Measurements from ENCODE around the gene SLAMF9.
A peak's percentile ranks its signal among the peaks of the same experiment; 100 is the strongest.

SLAMF9 gene

DNA sequence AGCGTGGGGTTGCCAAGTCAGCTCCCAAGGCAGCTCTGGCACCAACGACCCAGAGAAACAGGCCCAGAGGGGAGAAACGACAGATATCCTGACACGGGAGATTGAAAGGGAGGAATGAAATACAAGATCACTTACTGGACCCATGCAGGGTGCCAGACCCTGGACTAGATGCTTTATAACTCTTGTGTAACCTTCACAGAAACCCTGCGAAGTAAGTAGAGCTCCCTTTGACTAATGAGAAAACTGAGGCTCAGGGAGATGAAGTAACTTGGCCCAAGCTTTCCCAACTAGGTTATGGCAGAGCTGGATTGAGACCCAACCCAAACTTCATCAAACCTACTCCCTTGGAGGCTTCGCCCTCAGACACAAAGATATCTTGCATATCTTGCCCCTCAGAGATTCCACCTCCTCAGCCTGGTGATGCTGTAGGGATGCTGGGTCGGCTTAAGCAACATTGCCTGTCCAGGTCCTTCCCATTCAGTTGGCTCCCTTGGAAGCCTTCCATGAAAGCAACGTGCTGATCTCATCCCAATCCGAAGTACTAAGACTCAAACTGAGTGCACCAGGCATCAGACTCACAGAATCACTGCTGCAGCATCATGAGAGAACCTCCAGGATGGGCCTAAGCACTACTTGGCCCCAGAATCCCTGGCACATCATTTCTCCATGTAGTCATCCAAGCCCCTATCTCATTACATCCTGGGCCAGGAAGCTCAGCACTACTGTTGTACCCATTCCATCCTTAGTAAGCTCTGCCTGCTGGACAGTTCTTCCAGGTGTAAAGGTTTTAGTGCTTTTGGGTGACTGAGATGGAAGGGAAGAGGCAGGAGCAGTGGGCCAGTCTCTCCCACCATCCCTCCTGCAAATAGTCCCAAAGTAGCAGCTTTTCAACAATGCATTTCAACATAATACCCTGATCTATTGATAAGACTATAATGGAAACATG is 7.5 kb downstream of the SLAMF9 start:
- no peak for DNase-seq (ENCODE audit: low read depth in 1 of 2, low spot score in 1 of 2)

DNA sequence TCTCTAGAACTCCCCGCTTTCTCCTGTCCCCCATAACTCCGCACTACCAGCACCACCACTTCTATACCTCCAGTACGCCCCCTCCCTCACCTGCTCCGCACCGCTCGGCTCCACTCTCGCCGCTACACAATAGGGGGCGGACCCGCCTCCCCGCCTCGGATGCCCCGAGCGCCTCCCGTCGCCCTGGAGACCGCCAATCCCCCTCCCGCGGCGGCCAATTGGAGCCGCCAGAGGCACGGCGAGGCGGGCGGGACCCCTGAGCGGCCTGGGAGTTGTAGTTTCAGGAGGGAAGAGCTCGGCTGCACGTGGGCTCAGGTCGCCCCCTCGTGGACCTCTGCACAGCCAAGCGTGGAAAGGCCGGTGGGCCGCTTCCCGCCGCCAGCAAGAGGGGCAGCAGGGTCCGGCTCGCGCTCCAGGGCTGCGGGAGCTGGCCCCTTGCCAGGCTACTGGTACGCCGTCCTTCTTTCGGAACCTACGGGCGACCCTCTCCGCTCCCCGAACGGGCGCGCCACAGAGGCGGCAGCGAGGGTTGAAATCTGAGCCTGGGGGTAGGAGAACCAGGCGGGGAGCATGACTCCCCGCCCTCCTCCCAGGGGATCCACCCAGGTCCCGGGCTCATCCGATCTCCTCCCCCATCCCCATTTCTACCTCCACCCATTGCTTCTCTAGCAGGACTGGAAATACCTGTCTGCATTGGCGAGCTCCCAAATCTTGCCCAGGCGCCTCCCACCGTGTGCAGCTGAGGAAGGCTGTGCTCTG is 8.4 kb downstream of the SLAMF9 start, which contains the start of gene IGSF9:
Gene IGSF9, minus strand, starts transcription at position 131 of the 759 bp plus-strand sequence. CDS start 2,159 bp downstream, outside the sequence.
- DNase-seq (ENCODE audit: low read depth in 1 of 2, low spot score in 1 of 2): peak; percentile 32 to 61

DNA sequence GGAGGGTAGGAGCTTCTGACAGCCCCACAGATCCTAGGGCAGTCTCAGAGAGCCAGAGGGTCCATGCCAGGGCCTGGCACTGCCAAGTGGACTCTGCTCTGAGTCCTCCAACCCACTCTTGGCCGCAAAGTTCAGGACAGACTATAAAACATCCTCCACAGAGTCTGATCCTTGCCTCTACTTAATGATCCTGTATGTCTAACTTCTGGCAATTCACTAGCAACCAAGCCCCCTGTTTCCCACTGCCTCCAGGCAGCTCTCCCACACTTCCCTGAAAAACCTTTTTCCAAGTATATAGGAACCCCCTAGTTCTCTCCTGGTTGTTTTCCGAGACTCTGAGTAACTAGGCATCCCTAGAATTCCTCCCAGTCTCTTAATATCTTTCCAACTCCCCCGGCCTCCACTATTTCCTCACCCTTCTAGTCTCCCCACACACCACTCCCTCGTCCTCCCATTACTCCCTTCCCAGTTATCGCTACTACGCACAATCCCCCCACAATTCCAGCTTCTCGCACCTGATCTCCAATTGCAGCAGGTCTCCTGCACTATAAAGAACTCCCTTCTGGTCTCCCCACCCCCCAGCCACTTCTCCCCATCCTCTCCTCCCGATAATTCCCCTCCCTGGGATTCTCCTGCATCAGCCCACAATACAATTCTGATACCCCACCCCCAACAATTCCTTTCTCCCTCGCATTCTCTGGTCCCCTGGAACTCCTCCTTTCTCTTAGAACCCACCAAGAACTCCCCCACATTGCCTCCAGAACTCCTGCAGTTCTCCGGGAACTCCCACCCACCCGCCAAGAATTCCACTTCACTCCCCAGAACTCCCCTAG is 9.2 kb downstream of the SLAMF9 start:
- no peak for DNase-seq (ENCODE audit: low read depth in 1 of 2, low spot score in 1 of 2)

- no peak for DNase-seq (ENCODE audit: low read depth in 1 of 2, low spot score in 1 of 2)
Measured at GRCh38 chr1:159943908-159944622, 10.0 kb downstream of the SLAMF9 start.

DNA sequence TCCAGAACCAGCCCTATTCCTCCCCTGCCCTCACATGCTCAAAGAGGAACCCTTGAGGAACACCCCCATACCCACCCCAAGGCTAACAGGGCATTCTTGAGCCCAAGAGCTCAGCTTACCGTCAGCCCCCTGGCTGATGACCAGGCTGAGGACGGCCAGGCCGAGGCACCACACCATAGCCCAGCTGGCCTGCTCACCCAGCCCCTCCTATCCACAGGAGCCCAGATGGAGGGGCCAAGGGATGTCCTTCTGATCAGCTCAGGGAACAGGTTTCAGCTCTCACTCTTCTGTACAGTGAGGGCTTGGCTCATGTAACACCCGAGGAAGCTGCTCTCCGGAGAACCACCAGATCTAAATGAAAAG is 10.8 kb downstream of the SLAMF9 start:
- DNase-seq (ENCODE audit: low read depth in 1 of 2, low spot score in 1 of 2): no peak

- no peak for DNase-seq (ENCODE audit: low read depth in 1 of 2, low spot score in 1 of 2)
Measured at GRCh38 chr1:159942632-159943277, 11.3 kb downstream of the SLAMF9 start.

- DNase-seq (ENCODE audit: low read depth in 1 of 2, low spot score in 1 of 2): no peak
Measured at GRCh38 chr1:159941591-159942560, 12.2 kb downstream of the SLAMF9 start.

DNA sequence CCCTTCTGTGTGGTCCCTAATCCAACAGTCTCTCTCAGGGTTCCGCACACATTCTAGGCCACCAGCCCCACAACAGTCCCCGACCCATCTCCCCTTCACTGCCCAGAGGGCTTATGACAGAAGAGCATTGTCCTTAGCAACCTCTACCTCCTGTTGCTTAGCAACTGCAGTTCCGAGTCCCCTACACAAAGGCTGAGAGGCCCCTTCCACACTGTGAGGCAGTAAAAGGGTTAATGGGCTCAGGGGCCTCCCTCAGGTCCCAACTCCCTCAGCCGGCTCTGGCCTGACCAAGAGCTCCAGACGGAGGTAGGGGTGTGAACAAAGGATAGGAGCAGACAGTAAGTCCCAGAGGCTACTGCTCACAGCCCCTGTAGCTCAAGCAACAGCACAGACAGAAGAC is 12.9 kb downstream of the SLAMF9 start:
- DNase-seq (ENCODE audit: low read depth in 1 of 2, low spot score in 1 of 2): no peak

- DNase-seq (ENCODE audit: low read depth in 1 of 2, low spot score in 1 of 2): no peak
Measured at GRCh38 chr1:159940006-159940620, 13.9 kb downstream of the SLAMF9 start.

DNA sequence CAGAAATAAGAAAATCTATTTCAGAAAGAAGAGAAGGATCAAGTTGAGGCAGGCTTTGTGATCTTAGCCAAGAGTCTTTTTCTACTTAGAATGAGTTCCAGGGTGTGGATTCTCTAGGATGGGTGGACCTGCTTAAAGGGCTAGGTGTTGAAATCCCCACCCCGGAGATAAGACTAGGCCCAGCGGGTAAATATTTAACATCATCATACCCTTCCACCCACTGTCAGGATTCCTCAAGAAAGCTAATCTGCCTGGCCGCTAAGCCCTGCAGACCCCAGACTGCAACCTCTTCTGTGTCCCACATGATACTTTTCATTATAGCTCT is 14.4 kb downstream of the SLAMF9 start:
- DNase-seq (ENCODE audit: low read depth in 1 of 2, low spot score in 1 of 2): no peak

- DNase-seq (ENCODE audit: low read depth in 1 of 2, low spot score in 1 of 2): no peak
Measured at GRCh38 chr1:159938905-159939677, 14.9 kb downstream of the SLAMF9 start.

- DNase-seq (ENCODE audit: low read depth in 1 of 2, low spot score in 1 of 2): no peak
Measured at GRCh38 chr1:159938211-159938852, 15.7 kb downstream of the SLAMF9 start.

- no peak for DNase-seq (ENCODE audit: low read depth in 1 of 2, low spot score in 1 of 2)
Measured at GRCh38 chr1:159937054-159937750, 16.8 kb downstream of the SLAMF9 start.

DNA sequence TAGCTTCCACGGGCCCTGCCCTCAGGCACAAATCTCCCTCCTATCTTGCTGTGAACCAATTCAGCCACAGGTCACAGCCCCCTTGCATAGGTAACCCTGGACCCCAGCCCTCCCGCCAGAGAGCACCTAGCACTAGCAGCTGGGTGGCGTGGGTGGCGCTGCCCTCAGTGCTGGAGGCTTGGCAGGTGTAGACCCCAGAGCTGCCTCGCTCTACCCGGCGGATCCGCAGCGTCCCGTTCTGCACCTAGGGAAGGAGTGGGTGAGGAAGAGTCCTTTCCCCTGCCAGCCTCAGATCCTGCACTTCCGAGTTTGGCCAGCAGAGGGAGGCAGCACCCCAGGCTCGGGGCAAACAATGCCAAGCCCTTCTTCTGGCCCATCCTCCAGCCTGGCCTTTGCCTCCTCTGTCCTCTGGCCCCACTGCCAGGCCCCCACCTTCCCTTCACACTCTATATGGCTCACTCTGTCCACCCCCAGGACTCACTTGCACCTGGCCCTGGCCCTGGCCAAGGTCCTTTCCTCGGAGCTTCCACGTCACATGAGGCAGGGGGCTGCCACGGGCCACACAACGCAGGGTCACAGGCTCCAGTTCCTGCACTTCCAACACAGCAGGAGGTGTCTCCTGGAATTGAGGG is 17.6 kb downstream of the SLAMF9 start:
- DNase-seq (ENCODE audit: low read depth in 1 of 2, low spot score in 1 of 2): peak; percentile 76 to 85

DNA sequence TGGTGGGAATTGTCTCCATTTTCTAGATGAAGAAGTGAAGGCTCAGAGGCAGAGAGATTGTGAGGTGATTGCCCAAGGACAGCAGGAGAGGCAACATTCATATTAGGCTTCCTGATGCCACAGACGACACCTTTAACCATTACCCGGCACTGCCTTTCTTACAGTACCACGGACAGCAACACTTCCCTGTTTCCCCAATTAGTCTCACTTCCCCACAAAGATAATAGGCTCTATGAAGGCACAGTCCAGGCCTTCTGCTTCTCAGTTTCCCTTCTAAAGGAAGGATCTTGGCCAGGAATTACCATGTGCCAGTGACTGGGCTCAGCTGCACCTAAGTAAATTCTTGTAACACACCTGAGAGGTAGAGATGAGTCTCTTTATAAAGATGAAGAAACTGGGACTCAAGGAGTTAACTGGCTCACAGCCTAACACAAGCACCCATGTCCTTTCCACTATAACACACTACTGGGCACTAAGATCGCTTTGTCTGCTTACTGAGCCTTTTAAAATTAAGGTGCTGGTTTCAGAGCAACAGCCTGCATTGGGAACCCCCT is 18.2 kb downstream of the SLAMF9 start:
- no peak for DNase-seq (ENCODE audit: low read depth in 1 of 2, low spot score in 1 of 2)

DNA sequence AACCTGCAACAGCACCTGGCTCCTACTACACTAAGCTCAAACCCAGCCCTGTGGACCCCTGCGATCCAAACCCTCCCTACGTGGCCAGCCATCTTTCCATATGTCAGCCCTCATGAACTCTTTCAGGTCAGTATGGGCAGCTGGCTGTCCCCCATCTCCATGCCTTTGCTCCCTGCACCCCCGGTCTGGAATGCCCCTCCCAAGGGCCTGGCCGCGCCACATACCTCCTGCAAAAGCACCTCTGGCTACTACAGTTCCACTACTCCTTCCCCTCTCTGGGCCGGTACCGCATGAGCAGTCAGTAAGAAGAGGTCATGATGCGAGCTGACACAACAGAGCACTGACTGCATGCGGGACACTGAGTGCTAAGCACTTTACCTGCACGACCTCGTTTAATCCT is 18.7 kb downstream of the SLAMF9 start:
- DNase-seq (ENCODE audit: low read depth in 1 of 2, low spot score in 1 of 2): no peak
